GM21576 (cell line): ENCODE data around the gene NGRN.
"Not testable (repeated sequence)": the region's sequence is repeated elsewhere in the genome, so short reads cannot be mapped to it uniquely, and the experiment has no call there.

Experiments used
- ATAC-seq: cut with Tn5 transposase; IDR thresholded peaks from one replicate; pipeline ENCODE4 v1.9.1; 2021; ENCODE audit warnings: mild to moderate bottlenecking, moderate library complexity; ENCODE audit not compliant: unreplicated experiment

Gene NGRN

DNA sequence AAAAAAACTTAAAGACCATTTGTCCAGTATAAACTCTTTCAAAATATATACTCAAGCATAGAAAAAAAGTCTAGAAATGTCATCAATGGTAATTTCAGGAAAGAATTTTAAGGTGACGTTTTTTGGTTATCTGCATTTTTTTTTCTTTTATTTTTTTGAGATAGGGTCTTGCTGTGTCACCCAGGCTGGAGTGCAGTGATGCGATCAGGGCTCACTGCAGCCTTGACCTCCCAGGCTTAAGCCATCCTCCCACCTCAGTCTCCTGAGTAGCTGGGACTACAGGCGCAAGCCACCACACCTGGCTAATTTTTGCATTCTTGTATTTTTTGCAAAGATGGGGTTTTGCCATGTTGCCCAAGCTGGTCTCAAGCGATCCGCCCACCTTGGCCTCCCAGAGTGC, 15.3 kb downstream of the NGRN start:
- not testable (repeated sequence) for ATAC-seq

DNA sequence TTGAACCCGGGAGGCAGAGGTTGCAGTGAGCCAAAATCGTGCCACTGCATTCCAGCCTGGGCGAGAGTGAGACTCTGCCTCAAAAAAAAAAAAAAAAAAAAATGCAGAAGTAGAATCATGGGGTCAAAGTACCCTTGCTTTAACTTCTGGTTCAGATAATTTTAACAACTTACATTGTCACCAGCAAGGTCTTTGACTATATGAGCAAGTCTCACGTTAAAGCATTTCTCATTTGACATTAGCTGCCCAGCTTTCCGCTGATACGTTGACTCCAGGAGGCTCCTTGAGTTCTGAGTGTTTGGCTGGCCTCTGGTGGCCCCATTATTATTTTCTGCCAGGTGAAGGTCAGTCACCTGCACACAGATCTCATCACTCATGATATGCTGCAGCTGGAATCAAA, 16.2 kb downstream of the NGRN start:
- ATAC-seq = not testable (repeated sequence)

DNA sequence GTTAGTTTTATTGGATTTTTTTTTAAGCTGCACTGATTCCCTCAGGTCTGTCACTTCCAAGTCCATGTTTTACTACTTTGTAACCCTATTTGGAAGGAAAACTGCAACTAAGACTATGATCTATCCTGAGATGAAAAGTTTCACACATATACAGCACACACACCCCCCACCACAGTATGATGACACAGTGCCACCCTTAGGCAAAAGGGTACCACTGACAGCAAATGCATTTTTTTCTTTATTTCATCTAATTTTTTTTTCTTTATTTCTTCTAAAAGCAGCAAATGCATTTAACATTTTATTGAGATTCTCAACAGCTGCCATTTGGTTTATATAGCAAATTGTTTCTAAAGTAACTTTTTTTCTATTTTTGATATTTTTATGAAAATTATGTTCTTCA, 21.2 kb downstream of the NGRN start:
- no peak for ATAC-seq

DNA sequence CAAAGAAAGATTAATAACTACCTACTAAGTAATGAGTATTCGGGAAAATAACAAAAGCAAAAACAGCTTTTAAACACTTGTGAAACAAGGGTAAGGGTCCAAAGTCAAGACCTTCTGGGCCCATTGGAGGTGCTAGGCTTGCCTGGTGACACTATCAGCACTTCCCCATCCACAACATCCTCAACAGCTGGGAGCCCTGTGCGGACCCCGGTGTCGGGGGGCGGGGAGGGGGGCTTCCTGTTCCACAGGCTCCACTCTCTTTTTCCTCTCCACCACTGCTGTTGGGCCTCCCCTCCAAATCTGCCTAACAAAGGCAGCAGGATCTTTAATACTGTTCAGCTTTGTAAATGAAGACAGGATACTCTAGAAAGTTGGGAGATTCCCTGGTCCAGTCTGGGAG, 21.6 kb downstream of the NGRN start:
- no peak for ATAC-seq

DNA sequence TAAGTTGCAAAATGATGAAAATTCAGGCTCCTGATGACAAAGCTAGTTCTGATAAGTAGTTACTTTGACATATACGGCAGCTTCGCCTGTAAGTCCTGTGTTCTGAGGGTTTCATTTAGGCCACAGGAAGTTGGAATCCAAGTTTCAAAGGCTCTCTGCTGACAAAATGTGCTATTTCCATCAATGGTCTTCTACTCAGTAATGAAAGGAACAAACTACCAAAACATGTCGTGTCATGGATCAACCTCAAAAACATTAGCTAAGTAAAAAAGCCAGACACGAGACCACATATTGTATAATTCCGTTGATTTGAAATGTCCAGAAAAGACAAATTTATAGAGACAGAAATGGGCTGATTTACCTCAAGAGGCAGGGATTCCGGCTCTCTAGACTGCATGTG, 22.5 kb downstream of the NGRN start:
- ATAC-seq = no peak

DNA sequence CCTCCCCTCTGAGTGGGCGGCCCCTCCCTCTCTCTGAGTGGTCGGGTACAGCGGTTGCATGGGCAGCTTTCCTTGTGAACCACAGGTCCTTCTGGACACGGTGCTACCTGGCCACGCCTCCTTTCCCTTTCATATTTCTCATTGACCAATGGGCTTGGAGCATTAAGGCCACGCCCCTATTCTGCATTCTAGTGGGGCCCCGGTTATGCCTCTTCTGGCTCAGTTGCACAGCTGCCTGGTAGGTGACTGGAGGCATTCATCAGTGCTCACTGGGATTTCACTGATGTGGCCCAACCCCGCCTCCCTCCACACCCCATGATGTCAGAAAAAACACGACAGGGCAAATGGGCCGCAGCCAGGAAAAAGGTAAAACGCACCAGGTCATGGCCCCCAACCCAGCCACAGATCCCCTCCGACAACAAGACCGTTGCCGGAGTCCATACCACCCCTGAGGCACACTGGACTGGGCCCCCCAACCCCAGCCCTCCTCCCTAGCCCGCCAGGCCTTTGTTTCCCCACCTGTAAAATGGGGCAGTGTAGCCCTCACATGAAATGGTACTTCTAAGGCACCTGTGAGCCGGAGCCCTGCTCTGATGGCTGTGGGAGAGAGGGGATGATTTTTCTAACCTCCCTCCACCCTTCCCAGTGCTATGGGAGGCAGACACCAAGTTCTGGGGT, 26.3 kb downstream of the NGRN start:
- ATAC-seq = no peak

DNA sequence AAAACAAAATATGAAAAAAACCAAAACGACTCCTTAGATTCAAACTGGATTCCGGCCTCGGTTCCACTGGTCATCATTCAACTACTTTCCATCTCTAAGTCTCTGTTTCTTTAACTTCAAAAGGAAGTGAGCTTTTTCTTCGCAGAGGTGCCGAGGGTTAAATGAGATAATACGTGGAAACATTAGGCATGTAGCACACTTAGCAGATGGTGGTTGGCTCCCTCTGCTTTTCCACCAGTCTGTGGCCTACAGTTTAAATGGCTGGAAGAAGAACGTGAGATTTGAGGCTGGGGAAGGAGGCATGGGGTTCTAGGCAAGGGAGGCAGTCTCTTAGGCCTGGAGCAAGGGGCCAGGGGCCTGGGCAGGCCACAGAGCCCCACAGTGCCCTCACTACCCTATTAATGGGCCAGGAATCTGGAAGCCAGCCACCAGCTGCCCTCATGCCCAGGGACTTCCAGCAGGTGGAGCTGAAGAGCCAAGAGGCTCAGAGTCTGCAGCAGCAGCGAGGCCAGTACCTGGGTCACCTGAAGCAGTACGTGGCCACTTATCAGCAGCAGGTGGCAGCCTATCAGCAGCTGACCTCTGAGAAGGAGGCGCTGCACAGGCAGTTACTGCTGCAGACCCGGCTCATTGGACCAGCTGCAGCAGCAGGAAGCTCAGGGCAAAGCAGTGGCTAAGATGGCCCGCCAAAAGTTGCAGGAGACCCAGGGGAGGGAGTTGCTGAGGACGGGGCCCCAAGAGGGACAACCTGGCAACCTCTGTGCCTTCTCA, 27.8 kb downstream of the NGRN start:
- not testable (repeated sequence) for ATAC-seq

DNA sequence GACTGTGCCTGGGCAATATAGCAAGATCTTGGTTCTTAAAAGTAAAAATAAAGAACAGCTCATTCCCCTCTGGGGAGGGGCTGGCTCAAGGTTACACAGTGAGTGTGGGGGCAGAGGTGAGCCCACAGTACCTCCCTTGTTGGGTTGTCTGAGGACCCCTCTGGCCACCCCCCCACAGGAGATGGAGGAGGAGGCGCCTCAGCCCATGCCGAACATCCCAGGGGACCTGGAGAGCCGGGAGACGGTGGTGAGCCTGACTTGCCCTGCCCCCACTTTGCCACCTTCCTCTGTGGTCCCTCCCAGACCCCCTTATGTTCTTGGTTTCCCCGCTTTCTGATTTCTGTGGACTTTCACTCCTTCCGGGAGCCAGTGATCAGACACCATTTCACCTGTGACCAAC, 28.7 kb downstream of the NGRN start:
- no peak for ATAC-seq

DNA sequence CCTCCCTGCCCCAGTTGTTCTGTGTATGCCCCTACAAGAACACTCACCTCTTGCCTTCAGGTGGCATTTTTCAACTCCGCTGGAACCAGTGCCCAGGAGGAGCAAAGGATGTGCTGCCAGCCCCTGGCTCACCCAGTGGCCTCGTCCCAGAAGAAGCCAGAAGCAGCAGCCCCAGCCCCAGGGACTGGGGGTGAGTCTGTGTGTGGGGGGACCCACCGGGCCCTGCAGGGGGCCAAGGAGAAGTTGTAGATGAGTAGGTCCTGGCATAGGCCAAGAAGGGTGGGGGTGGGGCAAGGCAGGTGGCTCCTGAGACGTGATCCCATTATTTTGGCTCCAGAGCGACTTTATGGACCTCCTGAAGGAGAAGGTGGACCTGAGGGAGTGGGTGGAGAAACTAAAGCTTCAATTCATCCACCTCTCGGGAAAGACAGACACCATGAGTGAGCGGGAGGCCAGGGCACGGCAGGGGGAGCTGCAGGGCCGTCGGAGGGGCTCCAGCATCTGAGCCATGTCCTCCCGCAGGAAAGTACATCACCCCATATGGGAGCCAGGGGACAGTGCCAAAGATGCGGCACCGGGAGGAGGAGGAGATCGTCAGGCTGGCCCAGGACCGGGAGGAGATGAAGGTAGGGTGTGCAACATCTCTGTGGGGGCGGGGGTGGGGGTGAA, 29.3 kb downstream of the NGRN start:
- ATAC-seq = no peak

DNA sequence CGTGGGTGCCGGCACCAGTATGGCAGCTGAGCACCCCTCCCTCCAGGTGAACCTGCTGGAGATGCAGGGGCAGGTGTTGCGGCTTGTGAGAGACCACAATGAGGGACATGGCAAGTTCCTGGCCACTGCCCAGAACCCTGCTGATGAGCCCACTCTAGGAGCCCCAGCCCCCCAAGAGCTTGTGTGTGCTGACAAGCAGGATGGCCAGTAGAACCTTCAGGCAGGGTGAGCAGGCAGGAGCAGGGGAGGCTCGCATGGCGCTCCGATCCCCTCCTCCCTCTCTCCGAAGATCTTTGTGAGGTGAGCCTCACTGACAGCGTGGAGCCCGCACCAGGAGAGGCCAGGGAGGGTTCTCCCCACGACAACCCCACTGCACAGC, 29.8 kb downstream of the NGRN start:
- ATAC-seq = no peak

DNA sequence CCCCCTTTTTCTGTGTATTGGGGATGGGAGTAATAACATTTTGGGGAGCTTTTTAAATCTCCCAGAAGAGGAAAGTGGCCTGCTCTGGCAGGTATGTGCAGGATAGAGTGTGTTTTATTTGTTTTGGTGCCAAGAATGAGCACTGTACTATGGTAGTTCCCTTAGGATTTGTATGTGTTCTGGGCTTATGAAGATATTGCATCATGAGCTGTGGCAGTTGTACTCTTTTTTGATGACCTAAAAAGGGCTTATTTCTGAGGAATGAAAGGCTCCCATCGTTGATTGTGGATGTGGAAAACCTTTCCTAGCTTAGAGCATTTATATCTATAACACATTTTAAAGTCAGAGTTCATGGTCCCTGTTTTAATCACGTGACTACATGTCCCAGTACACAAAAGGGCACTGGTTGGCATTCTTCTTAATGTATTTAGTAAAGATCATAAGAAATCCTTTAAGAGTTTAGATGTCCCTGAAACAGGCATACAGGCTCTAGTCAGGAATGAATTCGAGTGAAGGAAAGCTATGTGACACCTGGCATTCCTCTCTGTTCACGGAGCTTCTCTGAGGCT, 30.9 kb downstream of the NGRN start:
- ATAC-seq = not testable (repeated sequence)

DNA sequence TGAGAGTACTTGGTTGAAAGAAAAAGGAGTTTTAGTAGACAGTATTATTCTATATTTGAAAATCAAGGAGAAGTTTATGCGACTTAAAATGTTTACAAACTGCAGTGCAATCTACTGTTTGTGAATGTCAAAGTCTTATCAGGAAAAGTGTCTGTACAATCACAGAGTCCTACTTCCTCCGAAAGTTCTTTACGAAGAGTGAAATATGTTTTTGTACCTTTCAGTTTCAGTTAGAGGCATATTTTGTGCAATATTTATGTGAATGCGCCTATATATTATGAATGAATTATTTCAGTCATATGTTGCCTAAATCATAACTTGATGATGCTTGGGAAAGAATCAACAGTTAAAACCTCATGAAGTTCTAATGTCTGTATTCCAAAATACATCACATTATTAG, 31.5 kb downstream of the NGRN start:
- no peak for ATAC-seq

DNA sequence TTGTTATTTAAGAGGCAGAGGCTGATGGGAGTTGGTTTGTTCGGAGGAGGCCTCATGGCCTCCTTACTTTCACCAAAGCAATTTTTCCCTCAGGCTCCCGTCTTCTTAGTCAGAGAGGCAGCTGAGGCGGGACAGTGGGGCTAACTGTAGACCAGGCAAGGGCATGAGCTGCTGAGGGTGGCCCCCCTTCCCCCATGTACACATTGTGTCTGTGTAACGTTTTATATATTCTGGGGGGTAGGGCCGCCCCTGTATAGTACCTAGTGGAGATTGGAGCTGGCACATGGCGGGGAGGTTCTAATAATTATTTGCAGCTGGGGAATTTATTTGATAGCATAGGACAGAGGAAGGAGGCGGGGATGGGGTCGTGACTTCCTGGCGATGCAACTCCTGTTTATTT, 35.1 kb downstream of the NGRN start:
- no peak for ATAC-seq

DNA sequence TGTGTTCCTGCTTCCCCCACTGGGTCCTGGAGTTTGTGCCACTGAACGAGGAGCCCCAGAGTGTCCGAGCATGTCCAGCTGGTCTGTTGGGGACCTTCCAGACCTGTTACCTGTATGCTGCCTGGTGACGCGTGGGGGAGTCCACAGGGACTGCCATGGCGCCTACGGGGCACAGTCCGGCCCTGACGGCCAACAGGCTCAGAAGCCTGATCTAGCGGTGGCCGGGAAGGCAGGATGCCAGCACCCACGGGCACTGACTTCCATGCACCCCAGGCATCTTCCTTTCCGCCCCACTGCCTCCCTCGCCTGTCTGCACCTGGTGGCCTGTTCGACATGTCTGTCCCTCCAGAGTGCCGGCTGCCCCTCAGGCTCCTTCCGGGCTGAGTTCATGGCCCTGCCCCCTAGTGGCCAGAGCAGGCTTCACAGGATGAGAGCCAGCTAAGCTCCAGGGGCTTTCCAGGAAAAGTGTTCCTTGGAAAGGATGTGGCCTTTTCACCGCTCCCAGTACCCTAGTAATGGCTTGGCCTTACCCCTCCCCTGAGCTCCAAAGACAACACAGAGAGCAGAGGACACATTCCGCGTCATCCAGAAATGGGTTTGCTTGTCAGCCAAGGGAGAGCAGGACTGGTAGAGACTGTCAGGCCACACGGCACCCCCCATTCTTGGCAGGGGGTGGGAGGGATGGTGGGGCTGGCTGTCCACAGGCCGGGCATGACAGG, 35.7 kb downstream of the NGRN start:
- ATAC-seq = no peak

DNA sequence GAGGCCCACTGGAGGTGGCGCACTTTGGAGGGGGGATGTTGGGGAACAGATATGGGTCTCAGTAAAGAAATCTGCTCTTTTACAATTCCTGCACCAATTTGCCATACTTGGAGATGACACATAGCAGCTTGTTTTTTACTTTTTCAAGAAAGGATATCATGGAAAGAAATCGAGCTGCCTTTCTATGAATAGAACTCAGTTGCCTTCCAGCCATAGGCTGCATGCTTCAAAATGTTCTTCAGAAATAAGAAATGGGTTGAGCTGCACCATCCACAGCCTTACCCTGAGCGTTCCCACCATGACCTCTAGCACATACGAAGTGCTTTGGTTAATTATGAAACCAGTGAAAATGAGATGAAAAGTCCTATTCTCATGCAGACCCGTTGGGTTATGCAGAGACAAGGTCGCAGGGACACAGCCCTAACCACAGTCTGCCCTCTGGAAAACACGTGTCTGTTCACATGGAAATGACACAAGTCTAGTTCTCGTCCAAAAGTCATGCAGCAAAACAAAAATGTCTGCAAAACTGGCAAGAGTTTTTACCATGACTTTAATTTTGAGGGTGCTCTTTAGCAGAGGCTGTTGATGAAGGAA, 36.3 kb downstream of the NGRN start:
- no peak for ATAC-seq

DNA sequence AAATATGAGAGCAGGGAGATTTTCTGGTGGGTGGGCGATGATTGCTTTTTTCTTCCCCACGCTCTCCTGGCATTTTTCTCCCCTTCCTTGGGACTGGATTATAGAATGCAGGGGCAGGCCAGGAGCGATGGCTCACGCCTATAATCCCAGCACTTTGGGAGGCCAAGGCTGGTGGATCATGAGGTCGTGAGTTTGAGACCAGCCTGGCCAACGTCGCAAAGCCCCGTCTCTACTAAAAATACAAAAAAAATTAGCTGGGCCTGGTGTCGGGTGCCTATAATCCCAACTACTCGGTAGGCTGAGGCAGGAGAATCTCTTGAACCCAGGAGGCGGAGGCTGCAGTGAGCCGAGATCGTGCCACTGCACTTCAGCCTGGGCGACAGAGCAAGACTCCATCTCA, 39.9 kb downstream of the NGRN start:
- ATAC-seq = not testable (repeated sequence)

DNA sequence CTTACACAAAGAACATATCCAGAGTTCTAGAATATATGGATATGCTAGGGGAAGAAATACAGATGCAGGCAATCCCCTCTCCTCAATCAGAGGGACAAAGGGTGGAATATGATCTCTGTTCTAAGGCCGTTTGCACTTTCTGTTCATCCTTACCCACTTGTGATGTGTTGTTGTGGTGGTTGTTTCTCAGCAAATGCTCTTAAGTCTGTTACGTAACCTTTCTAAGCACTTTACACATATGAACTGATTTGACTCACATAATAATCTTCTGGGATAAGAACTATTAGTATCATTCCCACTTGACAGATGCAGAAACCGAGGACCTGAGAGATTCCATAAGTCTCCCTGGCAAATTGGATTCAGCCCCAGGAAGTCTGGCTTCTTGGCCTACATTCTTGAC, 40.5 kb downstream of the NGRN start:
- ATAC-seq = no peak

DNA sequence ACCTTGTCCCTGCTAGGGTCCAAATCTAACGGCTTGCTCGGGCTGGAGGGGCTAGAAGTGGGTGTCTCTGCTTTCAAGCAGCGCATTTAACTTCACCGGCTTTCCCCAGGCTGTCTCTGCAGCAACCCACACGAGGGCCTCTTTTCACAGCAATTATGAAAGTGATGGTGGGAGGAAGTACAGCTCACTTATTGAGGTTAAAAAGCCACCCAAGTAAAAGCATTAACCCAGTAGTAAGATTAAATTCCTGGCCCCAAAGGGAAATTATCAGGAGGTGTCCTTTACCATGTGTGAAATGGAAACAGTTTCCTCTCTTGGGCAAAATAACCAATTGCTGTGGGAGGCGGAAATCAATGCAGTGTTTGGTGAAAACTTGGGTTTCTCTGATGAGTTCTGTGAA, 41.1 kb downstream of the NGRN start:
- peak; percentile 68 for ATAC-seq

DNA sequence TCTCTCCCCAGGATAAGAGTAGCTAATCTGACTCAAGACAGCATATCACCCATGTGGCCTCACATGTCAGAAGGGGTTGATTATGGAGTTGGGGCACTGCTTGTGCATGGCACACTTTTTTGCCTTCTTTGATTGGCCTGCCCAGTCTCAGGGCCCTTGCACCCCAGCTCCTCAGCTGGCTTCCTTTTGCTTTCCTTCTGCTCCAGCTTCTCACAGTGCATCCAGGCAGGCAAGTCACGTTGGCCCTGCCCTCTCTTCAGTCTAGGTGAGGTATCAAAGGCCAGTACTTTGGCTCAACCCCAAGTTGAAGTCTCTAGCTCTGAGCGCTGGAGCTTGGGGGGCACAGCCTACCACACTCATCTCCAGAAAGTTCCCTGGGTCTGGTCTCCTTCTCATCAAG, 42.2 kb downstream of the NGRN start:
- no peak for ATAC-seq

DNA sequence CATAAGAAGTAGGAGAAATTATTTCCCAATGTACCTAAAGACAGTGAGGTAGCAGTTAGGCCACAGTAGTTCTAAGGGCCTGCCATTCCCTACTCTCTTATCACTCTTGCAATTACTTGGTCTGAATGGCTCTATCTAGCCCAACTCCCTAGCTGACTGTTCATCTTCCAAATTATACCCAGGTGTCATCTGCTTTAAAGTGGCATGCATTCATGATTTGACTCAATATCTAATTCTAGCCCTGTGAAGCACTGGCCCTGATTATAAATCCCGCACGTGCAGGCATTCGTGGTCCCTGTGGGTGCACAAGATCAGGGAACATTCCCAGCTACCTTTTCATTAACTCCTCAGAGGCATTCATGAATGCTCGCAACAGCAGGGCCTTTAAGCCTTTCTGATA, 43.5 kb downstream of the NGRN start:
- ATAC-seq = no peak
